KOPT-K1 (cell line): ENCODE results near the gene FAT1.
"Not testable (repeated sequence)": the region's sequence is repeated elsewhere in the genome, so short reads cannot be mapped to it uniquely, and the experiment has no call there.

Source experiments
- H3K27ac ChIP-seq: fragments of 200-600 bp; sonication (generic); 2 replicates; pipeline ENCODE4 v1.5.1; 2016; ENCODE audit warnings: antibody characterized with exemption, mild to moderate bottlenecking, low read depth, low read length; ENCODE audit not compliant: poor library complexity, severe bottlenecking
- H3K36me3 ChIP-seq: fragments of 200-600 bp; sonication (generic); 2 replicates; pipeline ENCODE4 v1.5.1; 2017; ENCODE audit warnings: antibody characterized with exemption, mild to moderate bottlenecking, low read length, moderate library complexity; ENCODE audit not compliant: insufficient read depth
- H3K9me3 ChIP-seq: fragments of 200-600 bp; sonication (generic); 2 replicates; pipeline ENCODE4 v1.5.1; 2017; ENCODE audit warnings: antibody characterized with exemption, low read length, mild to moderate bottlenecking; ENCODE audit not compliant: insufficient read depth, poor library complexity, severe bottlenecking

FAT1 gene

GRCh38 chr4:186758929-186759682, 35.5 kb upstream of the FAT1 start:
- Histone ChIP-seq H3K36me3 (no peaks in the 10 kb centered on the region), H3K27ac (no peak overlapping the region), H3K9me3 (no peaks in the 10 kb centered on the region)

GRCh38 chr4:186757696-186758355, 34.2 kb upstream of the FAT1 start:
- H3K36me3 ChIP-seq, result no peaks in the 10 kb centered on the region
- no peak overlapping the region for H3K27ac ChIP-seq
- no peaks in the 10 kb centered on the region for H3K9me3 ChIP-seq

DNA sequence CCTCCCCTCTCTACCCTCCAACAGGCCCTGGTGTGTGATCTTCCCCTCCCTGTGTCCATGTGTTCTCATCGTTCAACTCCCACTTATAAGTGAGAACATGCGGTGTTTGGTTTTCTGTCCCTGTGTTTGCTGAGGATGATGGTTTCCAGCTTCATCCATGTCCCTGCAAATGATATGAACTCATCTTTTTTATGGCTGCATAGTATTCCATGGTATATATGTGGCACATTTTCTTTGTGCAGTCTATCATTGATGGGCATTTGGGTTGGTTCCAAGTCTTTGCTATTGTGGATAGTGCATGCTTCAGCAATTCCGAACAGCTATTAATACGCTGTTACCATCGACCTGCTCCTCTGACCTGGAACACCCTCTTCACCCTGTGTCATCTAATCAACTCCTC, 32.9 kb upstream of the FAT1 start:
- not testable (repeated sequence) for H3K36me3 ChIP-seq, H3K27ac ChIP-seq, H3K9me3 ChIP-seq

DNA sequence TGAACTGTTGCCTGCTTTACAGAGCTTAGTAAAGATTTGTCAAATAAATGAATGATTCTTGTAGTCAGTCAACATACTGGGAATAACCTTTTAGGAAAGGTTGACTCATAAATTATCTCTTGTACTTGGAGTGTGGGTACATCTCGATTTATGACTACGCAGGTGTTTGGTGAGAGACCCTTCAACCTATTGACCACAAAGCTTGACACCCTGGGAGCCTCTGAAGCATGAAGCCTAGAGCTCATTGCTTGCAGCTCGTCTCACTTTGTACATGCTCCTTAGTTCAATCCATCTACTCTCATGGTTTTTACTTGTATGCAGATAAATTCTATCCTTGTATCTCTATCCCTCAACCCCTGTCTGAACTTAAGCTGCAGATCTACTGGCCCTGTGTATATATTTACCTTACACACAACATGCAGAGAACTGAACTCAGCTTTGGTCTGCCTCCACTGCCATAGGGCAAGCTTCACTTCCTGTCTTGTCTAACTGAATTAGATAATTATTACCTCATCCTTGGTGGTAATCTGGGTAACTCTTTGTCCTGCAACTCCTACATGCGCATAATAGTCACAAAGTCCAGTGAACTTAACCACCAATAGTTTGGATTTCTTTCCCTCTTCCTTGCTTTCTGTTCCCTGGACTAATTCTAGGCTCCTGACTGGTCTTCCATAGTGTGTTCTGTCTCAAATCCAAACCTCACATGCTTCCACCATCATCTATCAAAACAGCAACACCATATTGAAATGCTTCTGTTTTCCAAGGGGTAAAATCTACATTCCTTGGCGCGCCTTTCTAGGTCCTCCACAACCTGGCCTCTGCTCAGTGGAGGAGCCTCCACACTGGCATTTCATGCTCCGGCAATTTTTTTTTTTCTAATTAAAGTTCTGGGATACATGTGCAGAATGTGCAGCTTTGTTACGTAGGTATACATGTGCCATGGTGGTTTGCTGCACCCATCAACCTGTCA, 32.2 kb upstream of the FAT1 start:
- no peak overlapping the region for H3K27ac ChIP-seq
- no peaks in the 10 kb centered on the region for H3K9me3 ChIP-seq
- no peaks in the 10 kb centered on the region for H3K36me3 ChIP-seq

- no peaks in the 10 kb centered on the region for H3K36me3 ChIP-seq
- H3K9me3 ChIP-seq, result no peaks in the 10 kb centered on the region
- no peak overlapping the region for H3K27ac ChIP-seq
These were observed 31.3 kb upstream of the FAT1 start for GRCh38 chr4:186754976-186755375.

DNA sequence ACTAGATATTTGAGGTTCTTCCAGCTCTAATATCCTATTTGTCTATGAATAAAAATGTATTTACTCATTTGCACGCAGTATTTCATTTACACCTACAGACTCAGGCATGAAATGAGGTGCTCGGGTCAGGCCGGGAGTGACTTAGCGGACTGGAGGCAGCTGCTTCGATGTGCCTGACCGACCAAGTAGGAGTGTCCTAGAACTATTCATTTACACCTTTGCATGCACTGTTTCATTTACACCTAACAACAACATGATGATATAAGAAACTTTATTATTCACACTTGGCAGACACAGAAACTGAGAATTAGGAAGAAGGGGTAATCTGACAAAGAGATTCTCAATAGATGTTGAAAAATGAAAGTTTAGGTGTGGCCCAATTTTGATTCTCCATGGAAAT, 28.7 kb upstream of the FAT1 start:
- Histone ChIP-seq H3K9me3 (no peaks in the 10 kb centered on the region), H3K27ac (no peak overlapping the region), H3K36me3 (no peaks in the 10 kb centered on the region)

- no peak overlapping the region for H3K27ac ChIP-seq
These were observed 26.1 kb upstream of the FAT1 start for GRCh38 chr4:186749611-186750281.

GRCh38 chr4:186746581-186746980, 22.9 kb upstream of the FAT1 start:
- Histone ChIP-seq H3K27ac (no peak overlapping the region), H3K36me3 (no peaks in the 10 kb centered on the region), H3K9me3 (no peaks in the 10 kb centered on the region)

More at GRCh38 chr4:186749611-186750281, 26.1 kb upstream of the FAT1 start:
- Histone ChIP-seq H3K36me3 (no peaks in the 10 kb centered on the region), H3K9me3 (no peaks in the 10 kb centered on the region)

DNA sequence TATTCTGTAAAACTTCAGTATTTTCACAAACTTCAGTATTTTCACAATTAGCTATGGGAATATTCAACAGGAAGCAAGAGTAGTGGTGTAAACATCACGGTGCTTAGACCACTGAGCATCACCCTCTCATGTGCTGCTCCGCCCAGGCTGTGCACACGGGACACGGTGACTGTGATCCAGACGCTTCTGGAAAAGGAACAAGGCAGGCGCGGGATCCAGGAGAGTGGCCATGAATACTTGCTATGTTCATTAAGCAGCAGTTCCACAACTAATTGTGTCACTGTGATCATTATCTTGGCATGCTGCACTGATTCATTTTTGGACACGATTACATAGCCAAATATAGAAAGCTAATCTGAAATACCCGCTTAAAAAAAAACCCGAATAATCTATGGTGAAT, 19.6 kb upstream of the FAT1 start:
- no peaks in the 10 kb centered on the region for H3K36me3 ChIP-seq
- no peak overlapping the region for H3K27ac ChIP-seq

DNA sequence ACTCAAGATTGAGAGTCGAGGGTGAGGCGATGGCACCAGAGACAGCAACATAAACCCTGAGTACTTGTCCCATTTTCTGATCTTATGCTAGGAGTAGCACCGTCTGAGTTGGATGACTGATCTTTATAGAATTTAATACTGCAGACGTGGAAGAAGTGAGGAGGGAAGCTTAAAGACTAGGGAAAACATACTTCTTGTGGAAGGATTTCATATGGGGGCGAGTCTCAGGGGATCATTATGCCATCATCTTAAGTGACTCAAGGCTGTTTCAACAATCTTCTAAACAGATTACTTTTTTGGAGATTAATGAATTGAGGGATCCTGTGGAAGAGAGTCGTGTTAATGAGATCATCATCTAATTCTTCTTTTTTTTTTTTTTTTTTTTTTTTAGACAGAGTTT, 17.2 kb upstream of the FAT1 start:
- H3K36me3 ChIP-seq, result no peaks in the 10 kb centered on the region
- H3K27ac ChIP-seq, result no peak overlapping the region
- H3K9me3 ChIP-seq, result no peaks in the 10 kb centered on the region

More for the DNA sequence above, 19.6 kb upstream of the FAT1 start:
- H3K9me3 ChIP-seq, result no peaks in the 10 kb centered on the region

GRCh38 chr4:186739802-186740434, 16.3 kb upstream of the FAT1 start:
- no peaks in the 10 kb centered on the region for H3K36me3 ChIP-seq
- H3K27ac ChIP-seq, result no peak overlapping the region
- no peaks in the 10 kb centered on the region for H3K9me3 ChIP-seq

- no peaks in the 10 kb centered on the region for H3K36me3 ChIP-seq
- no peak overlapping the region for H3K27ac ChIP-seq
These were observed 15.7 kb upstream of the FAT1 start for GRCh38 chr4:186739317-186739716.

GRCh38 chr4:186738421-186738820, 14.8 kb upstream of the FAT1 start:
- H3K36me3 ChIP-seq, result no peaks in the 10 kb centered on the region
- H3K27ac ChIP-seq, result no peak overlapping the region
- H3K9me3 ChIP-seq, result no peaks in the 10 kb centered on the region

More at GRCh38 chr4:186739317-186739716, 15.7 kb upstream of the FAT1 start:
- H3K9me3 ChIP-seq, result no peaks in the 10 kb centered on the region

- no peak overlapping the region for H3K27ac ChIP-seq
- H3K36me3 ChIP-seq, result no peaks in the 10 kb centered on the region
- no peaks in the 10 kb centered on the region for H3K9me3 ChIP-seq
These were observed 13.8 kb upstream of the FAT1 start for GRCh38 chr4:186737427-186737826.
